Esophagus squamous epithelium (tissue), 4 donors: ENCODE data around the gene ZNF287.

ENCODE experiments used
- CTCF ChIP-seq, 6 experiments: fragments of 450-650 bp in 4 of 6; fragments of 200-600 bp in 2 of 6; sonication (generic) in 2 of 6; IDR thresholded peaks; one replicate each; pipeline ENCODE4 v1.5.1; 2016 to 2019; ENCODE audit warnings: antibody characterized with exemption in 6 of 6, mild to moderate bottlenecking in 4 of 6, moderate library complexity in 4 of 6
- POLR2A ChIP-seq, 4 donors: fragments of 450-650 bp; IDR thresholded peaks; one replicate each; pipeline ENCODE4 v1.6.1; 2017; ENCODE audit warnings: antibody characterized with exemption in 4 of 4, mild to moderate bottlenecking in 4 of 4, moderate library complexity in 3 of 4

- TF ChIP-seq CTCF (IDR thresholded peaks at IDR 0.05) (no peak), POLR2A (IDR thresholded peaks at IDR 0.05) (no peak)
Measured at GRCh38 chr17:16517477-16517876, 51.5 kb downstream of the ZNF287 start.
